Gastroesophageal sphincter (tissue), 4 donors: ENCODE data around the gene KDM6A. TPM values are rescaled to one million over a fixed set of nuclear protein-coding genes. Genes with fewer than 3 reads are reported as not detected.

Experiments
- ATAC-seq: fragments of 150-250 bp; one replicate; pipeline ENCODE4 v1.9.1; 2016; ENCODE audit warnings: mild to moderate bottlenecking, moderate library complexity
- H3K27ac ChIP-seq, 4 donors: fragments of 200-600 bp; sonication (generic) in 3 of 4; 1 replicate in 3 of 4; 2 replicates in 1 of 4; pipeline ENCODE4 v1.5.1; 2016 to 2019
- H3K27me3 ChIP-seq: fragments of 200-600 bp; sonication (generic); one replicate; pipeline ENCODE4 v1.5.1; 2019
- H3K36me3 ChIP-seq, 2 donors: fragments of 200-600 bp; sonication (generic); one replicate each; pipeline ENCODE4 v1.5.1; 2019; ENCODE audit warnings: control low read depth in 1 of 2
- H3K4me1 ChIP-seq, 3 donors: fragments of 200-600 bp; sonication (generic); 1 replicate in 2 of 3; 2 replicates in 1 of 3; pipeline ENCODE4 v1.5.1; 2016 to 2019; ENCODE audit warnings: control low read depth in 2 of 3
- H3K4me3 ChIP-seq, 2 donors: fragments of 200-600 bp; sonication (generic); one replicate each; pipeline ENCODE4 v1.5.1; 2019; ENCODE audit warnings: mild to moderate bottlenecking in 1 of 2, moderate library complexity in 1 of 2
- H3K9me3 ChIP-seq, 3 donors: fragments of 200-600 bp; sonication (generic); one replicate each; pipeline ENCODE4 v1.5.1; 2017 to 2019; ENCODE audit warnings: control low read depth in 2 of 3
- CTCF ChIP-seq, 4 experiments: fragments of 200-600 bp in 2 of 4; fragments of 450-650 bp in 2 of 4; sonication (generic) in 1 of 4; IDR thresholded peaks; one replicate each; pipeline ENCODE4 v1.5.1; 2017 to 2019; ENCODE audit warnings: antibody characterized with exemption in 4 of 4, mild to moderate bottlenecking in 2 of 4, moderate library complexity in 2 of 4
- EP300 ChIP-seq: sonication (generic); formaldehyde crosslinking; IDR thresholded peaks from one replicate; pipeline ENCODE4 v1.6.1; 2017; ENCODE audit warnings: antibody characterized with exemption, mild to moderate bottlenecking
- POLR2A ChIP-seq, 2 donors: fragments of 450-650 bp; IDR thresholded peaks; one replicate each; pipeline ENCODE4 v1.6.1; 2017; ENCODE audit warnings: antibody characterized with exemption in 2 of 2, mild to moderate bottlenecking in 2 of 2, moderate library complexity in 1 of 2
- POLR2AphosphoS5 ChIP-seq: sonication (generic); formaldehyde crosslinking; IDR thresholded peaks from one replicate; pipeline ENCODE4 v1.6.1; 2017; ENCODE audit warnings: antibody characterized with exemption
- WGBS, 2 donors: methylation state at CpG; one replicate each; pipeline ENCODE4 v1.1.5; 2018; ENCODE audit warnings: low coverage in 1 of 2; 5-methylcytosine and 5-hydroxymethylcytosine counted together
- total RNA-seq, 4 donors: library from RNA; depleted of rRNA; stranded (reverse); fragments of >200 nt; gene quantifications; one replicate each; pipeline ENCODE4 v1.1.0, GENCODE V29; 2016

The KDM6A gene
- total RNA-seq, 4 donors from 2014 or later: 17.0 to 28.6 (median 19.9) TPM

DNA sequence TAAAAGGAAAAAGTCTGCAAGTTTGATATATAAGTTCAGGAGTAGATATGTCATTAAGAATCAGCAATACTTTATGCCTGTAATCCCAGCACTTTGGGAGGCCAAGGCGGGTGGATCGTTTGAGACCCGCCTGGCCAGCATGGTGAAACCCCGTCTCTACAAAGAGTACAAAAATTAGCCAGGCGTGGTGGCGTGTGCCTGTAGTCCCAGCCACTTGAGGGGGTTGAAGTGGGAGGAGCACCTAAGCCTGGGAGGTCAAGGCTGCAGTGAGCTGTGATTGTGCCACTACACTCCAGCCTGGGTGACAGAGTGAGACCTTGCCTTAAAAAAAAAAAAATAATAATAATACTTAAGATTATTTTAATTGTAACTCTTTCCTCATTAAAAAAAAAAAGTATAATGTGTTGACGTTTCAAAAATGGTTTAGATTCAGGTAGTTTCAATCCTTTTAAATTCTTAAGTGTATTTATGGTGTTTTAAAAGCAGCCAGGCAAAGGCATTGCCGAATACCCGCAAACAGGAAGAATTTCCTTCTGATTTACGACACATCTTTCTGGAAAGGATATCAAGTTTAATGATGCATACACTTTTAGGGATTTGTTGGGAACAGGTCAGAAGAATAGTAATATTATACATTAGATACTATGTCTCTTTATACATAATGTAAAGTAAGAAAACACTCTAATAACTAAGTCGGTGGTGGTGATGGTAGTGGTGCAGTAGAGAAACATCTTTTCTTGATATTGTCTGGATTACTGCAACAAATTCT lies 80.9 kb downstream of the KDM6A start:
- H3K4me1 ChIP-seq: peaks cover 0 to 15% (median 3%) of the 10 kb centered on the region in 3 donors
- no peak overlapping the region for H3K4me3 ChIP-seq
- no peak overlapping the region for H3K27ac ChIP-seq
- H3K9me3 ChIP-seq: no peaks in the 10 kb centered on the region
- H3K36me3 ChIP-seq: no peaks in the 10 kb centered on the region
- H3K27me3 ChIP-seq: no peaks in the 10 kb centered on the region
- TF ChIP-seq CTCF (IDR thresholded peaks at IDR 0.05) (no peak), POLR2A (IDR thresholded peaks at IDR 0.05) (no peak), EP300 (no peak), POLR2AphosphoS5 (no peak)
- no peak for ATAC-seq
- 72 to 78% methylated on average over 7 to 9 of the region's 11 CpGs for WGBS, 2 donors

DNA sequence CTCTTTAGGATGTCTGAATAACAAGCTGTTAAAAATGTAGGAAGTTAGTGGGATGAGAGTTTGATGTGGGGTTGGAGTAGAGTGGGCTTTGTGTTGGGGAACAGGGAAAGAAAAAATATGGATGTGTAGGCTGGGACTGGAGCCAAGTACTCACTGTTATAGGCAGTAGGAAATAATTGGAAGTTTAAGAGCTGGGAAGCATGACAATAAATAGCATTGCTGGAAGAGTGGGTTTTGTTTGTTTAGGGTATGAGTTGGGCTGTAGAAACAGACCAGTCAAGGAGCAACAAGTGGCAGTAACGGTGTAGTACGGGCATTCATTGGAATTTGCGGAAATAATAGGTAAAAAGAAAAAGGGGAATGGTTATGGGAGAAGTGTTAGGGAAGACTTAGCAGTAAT lies 81.6 kb downstream of the KDM6A start:
- no peaks in the 10 kb centered on the region for H3K36me3 ChIP-seq
- no peaks in the 10 kb centered on the region for H3K27me3 ChIP-seq
- H3K9me3 ChIP-seq: no peaks in the 10 kb centered on the region
- no peak overlapping the region for H3K27ac ChIP-seq
- TF ChIP-seq CTCF (IDR thresholded peaks at IDR 0.05) (no peak), EP300 (no peak), POLR2AphosphoS5 (no peak), POLR2A (IDR thresholded peaks at IDR 0.05) (no peak)
- no peak overlapping the region for H3K4me3 ChIP-seq
- no peak for ATAC-seq
- WGBS, 2 donors: 69 to 80% methylated on average over 1 to 3 of the region's 3 CpGs
- peaks cover 0 to 9% (median 3%) of the 10 kb centered on the region in 3 donors for H3K4me1 ChIP-seq

GRCh38 chrX:44957848-44958247 lies 84.9 kb downstream of the KDM6A start:
- ATAC-seq: no peak
- 100% methylated on average over 2 of the region's 2 CpGs; no CpG with 5 or more reads in 1 of the 2 donors for WGBS, 2 donors
- Histone ChIP-seq H3K27me3 (no peaks in the 10 kb centered on the region), H3K9me3 (no peaks in the 10 kb centered on the region), H3K27ac (no peak overlapping the region), H3K36me3 (no peaks in the 10 kb centered on the region), H3K4me1 (peaks cover 0 to 16% (median 0%) of the 10 kb centered on the region in 3 donors), H3K4me3 (no peak overlapping the region)
- no peak for TF ChIP-seq EP300
- TF ChIP-seq POLR2A (IDR thresholded peaks at IDR 0.05): no peak
- no peak for TF ChIP-seq CTCF (IDR thresholded peaks at IDR 0.05)
- no peak for TF ChIP-seq POLR2AphosphoS5

GRCh38 chrX:44958480-44958879 lies 85.5 kb downstream of the KDM6A start:
- H3K4me1 ChIP-seq: peaks cover 0 to 16% (median 0%) of the 10 kb centered on the region in 3 donors
- no peaks in the 10 kb centered on the region for H3K9me3 ChIP-seq
- ATAC-seq: no peak
- H3K27me3 ChIP-seq: no peaks in the 10 kb centered on the region
- no peak overlapping the region for H3K27ac ChIP-seq
- H3K4me3 ChIP-seq: no peak overlapping the region
- 71 to 92% methylated on average over 1 of the region's 1 CpG for WGBS, 2 donors
- TF ChIP-seq POLR2A (IDR thresholded peaks at IDR 0.05) (no peak), EP300 (no peak), POLR2AphosphoS5 (no peak), CTCF (IDR thresholded peaks at IDR 0.05) (no peak)
- no peaks in the 10 kb centered on the region for H3K36me3 ChIP-seq
